ENCODE results near the gene ZNF827.

The ZNF827 gene

DNA sequence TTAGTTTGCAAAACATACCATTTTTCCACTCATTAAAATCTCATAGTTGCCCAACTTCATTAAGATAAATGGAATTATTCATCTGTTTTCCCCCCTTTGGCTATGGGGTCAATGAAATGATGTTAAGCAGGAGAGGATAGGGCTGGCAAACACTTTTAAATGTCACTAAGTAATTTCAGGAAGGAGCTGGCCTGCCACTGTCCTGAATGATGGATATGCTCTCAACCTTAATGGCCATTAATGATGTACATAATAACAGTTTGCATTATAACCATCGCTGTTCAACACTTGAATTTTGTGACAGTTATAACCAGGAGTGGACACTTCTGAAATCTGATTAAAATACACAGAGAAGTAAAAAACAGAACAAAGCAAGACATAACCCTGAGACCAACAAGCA is 181.4 kb downstream of the ZNF827 start:
- no peak for DNase-seq (ENCODE audit: low read depth)

DNA sequence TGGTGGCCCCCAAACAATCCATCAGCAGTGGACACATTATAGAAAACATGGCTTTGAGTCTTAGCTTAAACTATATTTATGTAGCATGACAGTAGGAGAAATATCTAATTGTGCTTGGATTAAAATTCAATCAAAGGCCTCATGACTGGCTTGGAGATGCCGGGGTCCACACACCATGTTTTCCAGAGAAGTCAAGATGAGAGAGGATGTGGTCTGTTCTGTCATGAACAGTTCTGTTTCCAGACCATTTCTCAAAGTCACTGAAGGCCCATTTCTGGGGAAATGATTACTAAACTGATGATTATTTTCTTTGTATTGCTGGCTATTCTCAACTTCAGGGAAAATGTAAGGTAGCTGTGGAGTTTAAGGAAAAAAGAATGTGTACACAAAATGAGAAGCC is 182.4 kb downstream of the ZNF827 start:
- DNase-seq (ENCODE audit: low read depth) = no peak

GRCh38 chr4:145755802-145756201 is 182.8 kb downstream of the ZNF827 start:
- no peak for DNase-seq (ENCODE audit: low read depth)

DNA sequence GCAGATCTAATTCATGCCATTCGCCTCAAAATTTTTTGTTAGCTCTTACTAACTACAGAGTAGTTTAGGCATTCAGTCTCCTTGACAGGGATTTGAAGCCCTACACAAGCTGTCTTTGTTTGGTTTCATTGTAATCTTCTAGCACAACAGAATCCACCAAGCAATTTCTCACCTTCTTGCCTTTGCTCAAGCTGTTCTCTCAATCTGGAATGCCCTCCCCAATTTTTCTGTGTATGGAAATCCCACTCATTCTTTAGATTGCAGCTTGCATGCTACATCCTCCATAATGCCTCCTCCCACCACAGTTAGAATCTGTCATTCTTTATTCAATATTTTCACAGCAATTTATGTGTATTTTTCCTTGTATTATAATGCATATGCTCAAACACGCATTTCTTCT is 195.0 kb downstream of the ZNF827 start:
- no peak for DNase-seq (ENCODE audit: low read depth)

GRCh38 chr4:145740806-145741205 is 197.8 kb downstream of the ZNF827 start:
- no peak for DNase-seq (ENCODE audit: low read depth)

DNA sequence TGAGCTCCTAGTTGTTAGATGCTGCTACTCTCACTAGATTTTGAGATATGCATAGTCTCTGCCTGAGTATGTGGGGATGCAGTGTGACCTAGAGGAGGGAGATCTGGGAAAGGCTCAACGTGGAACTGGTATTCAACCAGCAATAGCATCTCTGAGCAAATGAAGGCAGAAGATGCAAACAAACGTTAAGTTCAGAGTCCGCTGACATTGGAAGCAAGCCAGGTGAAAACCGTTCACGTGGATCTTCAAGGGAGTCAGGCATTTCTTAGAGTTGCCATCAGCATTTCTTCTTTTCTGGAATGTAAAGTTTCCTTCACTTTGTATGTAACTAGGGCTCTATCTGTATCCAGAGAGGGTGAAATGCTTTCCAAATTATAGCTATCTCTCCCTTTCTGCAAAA is 198.8 kb downstream of the ZNF827 start:
- DNase-seq (ENCODE audit: low read depth) = no peak

DNA sequence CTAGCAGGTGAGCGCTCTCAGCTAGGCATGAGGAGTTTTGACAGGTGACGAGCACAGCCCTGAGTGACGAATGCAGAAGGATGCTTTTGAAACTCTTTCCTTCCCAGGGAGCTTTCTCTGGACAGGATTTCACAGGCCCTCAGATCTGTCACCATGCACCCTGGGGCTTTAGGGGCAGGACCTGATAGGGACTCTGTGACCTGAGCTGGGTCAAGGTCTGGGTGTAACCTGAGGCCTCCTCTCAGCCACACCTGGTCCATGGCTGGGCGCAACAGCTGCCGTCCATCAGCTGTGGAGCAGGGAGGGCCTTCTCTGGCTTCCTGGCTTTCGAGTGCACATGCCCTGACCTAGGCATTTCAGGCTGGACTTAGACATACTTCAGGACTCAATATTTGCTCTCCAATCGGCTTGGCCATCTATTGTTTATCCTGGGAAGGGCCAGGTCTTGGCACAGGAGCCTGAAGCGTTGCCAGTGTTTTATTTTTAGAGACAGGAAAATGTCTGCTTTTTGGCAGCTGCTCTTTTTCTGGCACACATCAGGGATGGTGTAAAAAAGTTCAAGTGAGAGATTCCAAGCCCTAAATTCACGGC is 202.3 kb downstream of the ZNF827 start:
- no peak for DNase-seq (ENCODE audit: low read depth)

DNA sequence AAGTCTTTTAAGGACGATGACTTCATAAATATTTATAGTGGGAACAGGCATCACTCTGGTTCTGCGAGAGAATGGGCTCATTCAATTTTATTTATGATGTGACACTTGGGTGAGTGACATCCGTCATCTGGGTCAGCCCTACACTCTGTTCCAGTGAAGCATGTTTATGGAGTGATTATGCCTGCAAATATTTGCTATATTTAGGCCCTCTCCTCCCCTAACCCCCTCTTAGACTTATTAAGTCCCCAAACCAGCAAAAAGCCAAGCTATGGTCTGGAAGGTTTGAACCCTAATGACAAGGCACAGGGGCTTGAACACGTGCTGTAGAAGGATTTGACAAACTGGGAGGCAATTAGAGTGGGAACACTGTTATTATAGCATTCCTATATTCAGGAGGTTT is 202.8 kb downstream of the ZNF827 start:
- DNase-seq (ENCODE audit: low read depth) = no peak

DNA sequence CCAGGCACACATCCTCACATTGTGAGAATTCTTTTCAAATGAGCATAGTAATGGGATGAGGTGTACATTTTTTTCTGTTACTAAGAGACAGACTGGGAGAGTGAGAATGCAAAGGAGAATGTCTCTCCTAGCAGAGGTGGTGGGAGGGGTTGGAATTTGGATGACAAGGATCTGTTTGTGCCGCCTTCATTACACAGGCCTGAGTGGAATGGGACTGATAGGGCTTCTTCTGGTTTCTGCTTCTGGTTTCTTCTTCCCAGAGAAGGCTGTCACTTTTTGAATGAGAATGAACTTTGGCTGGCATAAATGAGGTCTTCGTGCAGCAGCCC is 203.3 kb downstream of the ZNF827 start:
- no peak for DNase-seq (ENCODE audit: low read depth)

GRCh38 chr4:145734576-145735346 is 203.9 kb downstream of the ZNF827 start:
- DNase-seq (ENCODE audit: low read depth) = no peak

DNA sequence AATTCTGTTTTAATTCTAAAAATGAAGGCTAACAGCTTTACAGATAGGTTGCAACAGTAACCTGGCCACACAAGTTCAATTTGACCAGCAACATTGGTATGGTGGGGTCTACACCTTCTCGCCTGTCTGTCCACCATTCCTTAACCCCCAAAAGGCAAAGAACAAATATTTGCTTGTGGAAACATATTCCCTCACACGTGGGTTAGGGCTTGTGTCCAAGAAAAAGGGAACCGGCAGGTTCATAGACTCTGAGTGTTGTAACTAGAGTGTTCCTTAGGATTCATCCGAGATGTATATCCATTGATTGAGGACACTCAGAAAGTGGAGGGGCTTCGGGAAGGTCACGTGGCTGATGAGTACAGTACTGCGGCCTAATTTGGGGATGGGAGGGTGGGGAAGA is 204.6 kb downstream of the ZNF827 start:
- no peak for DNase-seq (ENCODE audit: low read depth)

GRCh38 chr4:145732895-145733880 is 205.4 kb downstream of the ZNF827 start:
- peak; percentile 45 for DNase-seq (ENCODE audit: low read depth)

DNA sequence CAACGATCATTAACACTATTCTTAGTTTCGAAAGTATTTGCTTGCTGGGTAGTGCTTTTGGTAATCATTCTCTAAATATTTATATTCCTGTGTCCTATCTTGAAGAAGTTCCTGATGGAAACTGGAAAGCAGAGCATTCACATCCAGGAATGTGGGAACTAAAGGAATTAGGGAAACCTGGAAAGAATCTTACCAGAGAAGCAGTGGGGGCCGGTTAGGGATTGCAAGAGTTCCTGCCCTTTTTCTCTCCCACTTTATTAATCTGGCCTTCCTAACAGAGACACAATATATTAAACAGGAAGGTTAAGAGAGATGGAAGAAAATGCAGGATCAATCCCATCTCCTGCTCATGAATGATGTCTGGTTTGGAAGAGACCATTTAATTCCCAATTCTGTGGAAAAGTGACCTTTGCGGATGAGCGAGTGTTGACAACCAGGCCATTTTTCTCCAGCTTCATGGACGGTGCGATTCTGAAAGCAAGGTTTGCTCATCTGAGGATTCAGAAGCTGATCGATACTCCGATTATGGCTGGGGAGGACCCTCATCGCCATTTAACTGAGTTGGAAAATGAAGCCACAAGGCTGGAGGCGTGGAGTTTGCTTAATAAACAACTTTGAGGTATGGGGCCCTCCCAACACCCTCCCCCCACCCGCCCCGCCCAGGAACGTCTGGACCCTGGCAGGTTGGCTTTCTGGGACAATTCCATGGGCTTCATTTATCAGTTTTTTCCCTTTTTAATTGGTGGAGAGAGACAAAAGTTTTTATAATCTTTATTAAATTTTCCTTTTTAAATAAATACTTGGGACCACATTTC is 206.4 kb downstream of the ZNF827 start:
- DNase-seq (ENCODE audit: low read depth) = no peak

- DNase-seq (ENCODE audit: low read depth) = no peak
Measured at GRCh38 chr4:145731028-145731427, 207.6 kb downstream of the ZNF827 start.

- DNase-seq (ENCODE audit: low read depth) = no peak
Measured at GRCh38 chr4:145730026-145730425, 208.6 kb downstream of the ZNF827 start.

DNA sequence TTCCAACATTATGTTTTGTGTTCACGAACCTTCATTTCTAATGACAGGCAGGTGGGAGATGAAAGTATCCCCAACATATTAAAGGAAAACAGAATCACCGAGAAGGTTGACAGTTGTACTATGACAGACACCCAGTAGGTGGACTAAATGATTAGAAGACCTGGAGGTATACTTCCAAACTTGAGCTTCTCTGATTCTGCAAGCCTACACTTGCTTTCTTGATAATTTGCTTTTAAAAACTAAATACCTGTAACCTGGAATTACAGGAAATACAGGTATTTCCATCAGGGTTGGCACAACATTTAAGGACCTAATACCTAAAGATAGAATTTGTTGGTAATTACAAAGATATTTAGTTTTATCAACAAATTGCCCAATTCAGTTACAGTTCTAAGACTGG is 215.3 kb downstream of the ZNF827 start:
- DNase-seq (ENCODE audit: low read depth) = no peak

- no peak for DNase-seq (ENCODE audit: low read depth)
Measured at GRCh38 chr4:145722561-145722960, 216.1 kb downstream of the ZNF827 start.

DNA sequence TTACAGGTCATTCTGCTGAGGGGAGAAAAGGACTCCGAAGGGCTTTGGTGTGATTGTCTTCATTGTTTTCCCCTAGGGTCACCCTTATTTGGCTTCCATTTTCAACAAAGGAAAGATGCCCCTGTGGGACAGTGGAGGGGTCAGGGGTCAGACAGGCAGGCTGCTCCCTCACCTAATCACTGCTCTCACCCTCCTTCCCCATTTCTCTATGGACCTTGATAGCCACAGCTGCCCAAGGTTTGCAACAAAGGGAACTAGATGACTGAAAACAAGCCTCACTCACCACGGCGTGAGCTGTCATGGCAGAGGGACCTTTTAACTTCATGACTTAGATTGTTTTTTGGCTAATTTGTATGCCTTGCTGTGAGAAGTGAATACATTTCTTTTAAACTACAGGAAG is 218.0 kb downstream of the ZNF827 start:
- DNase-seq (ENCODE audit: low read depth) = no peak

DNA sequence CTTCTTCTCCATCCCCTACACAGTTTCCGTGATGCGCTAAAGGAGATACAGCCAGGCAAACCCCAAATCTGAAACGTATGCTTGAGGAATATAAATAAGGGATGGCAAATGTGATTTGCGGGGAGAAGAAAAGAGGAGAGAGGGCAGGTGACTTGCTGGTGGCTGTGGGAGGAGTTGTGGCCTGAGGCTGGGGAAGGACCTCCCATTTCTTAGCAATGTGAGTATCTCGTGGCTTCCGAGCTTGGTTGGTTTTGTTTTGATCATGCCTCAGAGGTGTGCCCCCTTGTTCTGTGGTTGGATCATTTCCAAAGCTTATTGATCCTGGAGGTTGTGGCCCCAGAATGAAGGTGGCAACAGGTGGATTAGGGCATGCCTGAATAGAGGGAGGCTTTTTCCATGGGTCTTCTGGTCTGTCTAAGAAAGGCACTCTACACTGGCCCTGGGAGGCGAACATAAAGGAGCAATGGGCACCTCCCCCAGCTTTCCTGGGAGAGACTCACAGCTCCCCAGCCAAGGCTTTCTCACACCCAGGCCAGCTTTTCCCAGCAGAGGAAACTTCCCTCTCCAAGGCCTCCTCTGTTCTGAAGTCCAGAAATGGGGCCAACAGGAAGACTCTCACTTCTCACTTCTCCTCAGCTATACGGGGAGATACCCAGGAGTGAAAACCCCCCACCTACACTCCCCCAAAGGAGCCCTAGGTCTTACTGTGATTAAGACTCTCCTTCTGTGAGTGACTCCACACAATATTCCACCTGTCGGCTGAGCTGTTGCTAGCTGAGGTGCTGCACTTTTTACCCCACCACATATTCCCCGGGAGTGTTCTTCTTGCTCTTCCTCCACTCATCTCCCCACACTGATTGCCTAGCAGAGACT is 218.6 kb downstream of the ZNF827 start:
- DNase-seq (ENCODE audit: low read depth) = no peak

- no peak for DNase-seq (ENCODE audit: low read depth)
Measured at GRCh38 chr4:145716661-145717200, 221.9 kb downstream of the ZNF827 start.

DNA sequence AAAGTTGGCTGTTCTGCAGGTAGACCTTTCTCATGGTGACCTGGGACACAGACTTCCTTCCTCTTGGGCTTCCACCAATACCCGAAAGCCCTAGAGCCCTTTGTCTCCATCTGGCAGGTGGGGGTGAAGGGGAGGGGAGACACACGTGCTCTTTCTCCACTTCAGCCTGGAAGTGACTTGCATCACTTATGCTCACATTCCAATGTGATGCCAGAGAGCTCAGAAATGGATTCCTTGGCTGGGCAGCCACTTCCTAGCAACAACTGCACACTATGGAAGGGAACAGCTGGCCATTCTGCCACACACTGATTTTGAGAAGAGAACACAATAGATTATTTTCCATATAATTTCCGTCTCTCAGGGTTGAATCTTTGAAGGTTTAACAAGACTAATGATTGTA is 222.4 kb downstream of the ZNF827 start:
- no peak for DNase-seq (ENCODE audit: low read depth)
